ENCODE data around the gene CDH22. TPM values are rescaled to one million over a fixed set of nuclear protein-coding genes. Genes with fewer than 3 reads are reported as not detected.

The CDH22 gene
- total and polyA plus RNA-seq, 2 donors from 2014 or later, result 0.19 to 1.6 TPM

DNA sequence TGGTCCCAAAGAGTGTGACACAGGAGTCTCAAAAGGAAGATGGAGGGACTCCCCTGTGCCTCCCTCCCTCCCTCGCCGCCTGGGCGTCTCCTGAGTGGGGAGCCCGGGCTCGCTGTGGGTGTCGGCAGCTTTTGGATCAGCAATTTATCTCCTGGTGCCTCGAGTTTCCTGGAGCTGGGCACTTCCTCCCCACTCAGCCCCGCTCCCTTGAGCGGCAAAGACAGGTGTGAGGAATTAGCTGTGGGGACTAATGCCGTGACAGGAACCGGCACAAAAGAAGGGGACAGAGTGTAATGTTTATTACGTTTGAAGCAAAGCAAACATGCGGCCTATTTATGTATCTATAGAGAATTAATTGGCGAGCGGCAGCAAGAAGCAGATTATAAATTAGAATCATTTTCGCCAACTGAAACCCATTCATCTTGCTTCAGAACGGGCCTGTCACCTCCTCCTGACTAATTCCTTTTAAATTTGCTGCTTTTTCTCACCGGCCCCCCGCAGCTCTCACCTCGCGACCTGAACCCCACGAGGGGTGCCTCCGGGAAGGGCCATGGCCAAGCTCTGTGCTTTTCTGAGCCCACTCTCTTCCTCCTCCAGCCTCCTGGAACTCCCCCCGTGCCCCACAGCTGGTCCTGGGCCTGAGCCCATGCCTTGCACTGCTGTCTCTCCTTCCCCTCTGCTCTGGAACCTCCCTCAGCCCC lies 8.8 kb upstream of the CDH22 start:
- no peak for TF ChIP-seq CTCF (IDR thresholded peaks at IDR 0.05; ENCODE audit: borderline replicate concordance, extremely low read depth, insufficient read depth)

DNA sequence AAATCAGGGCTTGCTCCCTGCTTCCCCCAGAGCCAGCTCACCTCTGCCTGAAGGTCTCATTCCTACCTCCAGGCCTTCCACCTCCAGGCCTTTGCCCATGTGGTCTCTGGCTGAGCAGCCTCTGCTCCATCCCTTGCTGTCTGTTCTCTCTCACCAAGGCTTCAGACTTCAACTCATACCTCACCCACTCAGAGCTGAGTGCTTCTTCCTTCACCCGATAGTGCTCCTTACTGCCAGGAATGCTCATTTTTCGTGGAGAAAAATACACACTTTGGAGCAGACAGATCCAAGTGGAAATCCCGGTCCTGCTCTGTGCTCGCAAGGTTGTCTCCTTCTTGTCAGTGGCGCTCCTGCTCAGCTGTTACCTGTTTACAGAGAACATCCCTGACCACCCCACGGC lies 7.0 kb upstream of the CDH22 start:
- intact Hi-C loops (cut with DNase I), result no loop called here
- H3K27ac ChIP-seq (ENCODE audit: low read depth in 2 of 2, low read length in 2 of 2), result no peak overlapping the region

More for the DNA sequence above, 8.8 kb upstream of the CDH22 start:
- H3K9me3 ChIP-seq (ENCODE audit: control insufficient read depth in 2 of 3, insufficient read depth in 1 of 3, low read length in 3 of 3), result no peaks in the 10 kb centered on the region
- peaks cover 28% of the 10 kb centered on the region for H3K27me3 ChIP-seq (ENCODE audit: control insufficient read depth, insufficient read depth, low read length)
- no peaks in the 10 kb centered on the region for H3K4me1 ChIP-seq (ENCODE audit: control insufficient read depth in 2 of 3, insufficient read depth in 2 of 3, low read depth in 1 of 3, low read length in 3 of 3)
- H3K4me3 ChIP-seq (ENCODE audit: low read length in 3 of 3), result no peak overlapping the region
- H3K36me3 ChIP-seq (ENCODE audit: control insufficient read depth in 2 of 3, insufficient read depth in 3 of 3, low read length in 3 of 3), result no peaks in the 10 kb centered on the region
- FAIRE-seq, result no peak
- intact Hi-C loops (cut with DNase I), result no loop called here
- no peak overlapping the region for H3K27ac ChIP-seq (ENCODE audit: low read depth in 2 of 2, low read length in 2 of 2)
- no peak overlapping the region for H3K9ac ChIP-seq (ENCODE audit: low read length in 3 of 3)
- no peak for DNase-seq

DNA sequence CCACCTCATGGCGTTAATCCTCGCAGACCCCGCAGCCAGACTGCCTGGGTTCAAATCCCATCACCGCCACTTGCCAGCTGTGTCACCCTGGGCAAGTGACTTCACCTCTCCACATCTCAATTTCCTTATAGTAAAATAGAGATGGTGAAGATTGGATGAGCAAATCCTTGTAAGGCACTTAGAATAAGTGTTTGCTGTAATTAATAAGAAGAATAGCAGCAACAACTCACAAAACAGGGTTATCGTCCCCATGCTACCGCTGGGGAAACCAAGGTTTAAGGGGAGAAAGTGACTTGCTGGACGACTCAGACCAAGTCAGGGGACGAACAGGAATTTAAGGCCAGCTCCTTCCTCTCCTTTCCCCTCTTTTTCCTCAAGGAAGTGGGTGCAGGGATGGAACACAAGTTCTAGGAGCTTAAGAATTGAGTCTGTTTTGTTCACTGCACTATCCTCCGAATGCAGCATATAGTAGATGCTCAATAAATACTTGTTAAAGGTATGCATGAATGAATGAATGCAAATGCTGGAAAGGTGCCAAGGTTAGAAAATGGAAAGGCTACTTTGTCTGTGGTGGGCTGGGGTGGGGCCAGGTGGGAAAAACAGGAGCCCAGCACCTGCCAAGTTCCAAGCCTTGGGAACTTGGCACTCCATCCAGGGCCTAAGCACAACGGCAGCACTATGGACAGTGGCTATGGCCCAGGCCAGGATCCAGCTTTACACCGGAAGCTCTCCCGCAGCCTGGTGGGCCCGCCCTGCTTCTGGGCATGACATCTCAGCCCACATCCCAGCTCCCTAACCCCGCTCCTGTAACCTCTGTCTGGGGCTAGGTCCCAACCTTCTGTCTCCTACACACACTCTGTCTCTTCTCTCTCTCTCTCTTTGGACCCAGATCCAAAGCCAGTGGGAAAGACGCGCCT lies 4.9 kb upstream of the CDH22 start:
- no peak for FAIRE-seq

More for the DNA sequence above, 7.0 kb upstream of the CDH22 start:
- H3K27me3 ChIP-seq (ENCODE audit: control insufficient read depth, insufficient read depth, low read length), result peaks cover 45% of the 10 kb centered on the region
- TF ChIP-seq CTCF (IDR thresholded peaks at IDR 0.05; ENCODE audit: borderline replicate concordance, extremely low read depth, insufficient read depth), result no peak
- no peaks in the 10 kb centered on the region for H3K9me3 ChIP-seq (ENCODE audit: control insufficient read depth in 2 of 3, insufficient read depth in 1 of 3, low read length in 3 of 3)
- DNase-seq (no peak), FAIRE-seq (no peak)
- H3K36me3 ChIP-seq (ENCODE audit: control insufficient read depth in 2 of 3, insufficient read depth in 3 of 3, low read length in 3 of 3), result no peaks in the 10 kb centered on the region
- H3K4me1 ChIP-seq (ENCODE audit: control insufficient read depth in 2 of 3, insufficient read depth in 2 of 3, low read depth in 1 of 3, low read length in 3 of 3), result no peaks in the 10 kb centered on the region
- H3K4me3 ChIP-seq (ENCODE audit: low read length in 3 of 3), result no peak overlapping the region
- H3K9ac ChIP-seq (ENCODE audit: low read length in 3 of 3), result no peak overlapping the region

More for the DNA sequence above, 4.9 kb upstream of the CDH22 start:
- Histone ChIP-seq H3K27ac (ENCODE audit: low read depth in 2 of 2, low read length in 2 of 2) (no peak overlapping the region), H3K4me1 (ENCODE audit: control insufficient read depth in 2 of 3, insufficient read depth in 2 of 3, low read depth in 1 of 3, low read length in 3 of 3) (peaks cover 0 to 2% (median 0%) of the 10 kb centered on the region in 3 donors), H3K4me3 (ENCODE audit: low read length in 3 of 3) (no peak overlapping the region), H3K27me3 (ENCODE audit: control insufficient read depth, insufficient read depth, low read length) (peaks cover 61% of the 10 kb centered on the region), H3K36me3 (ENCODE audit: control insufficient read depth in 2 of 3, insufficient read depth in 3 of 3, low read length in 3 of 3) (no peaks in the 10 kb centered on the region), H3K9me3 (ENCODE audit: control insufficient read depth in 2 of 3, insufficient read depth in 1 of 3, low read length in 3 of 3) (no peaks in the 10 kb centered on the region), H3K9ac (ENCODE audit: low read length in 3 of 3) (no peak overlapping the region)
- DNase-seq, result no peak
- no peak for TF ChIP-seq CTCF (IDR thresholded peaks at IDR 0.05; ENCODE audit: borderline replicate concordance, extremely low read depth, insufficient read depth)
- intact Hi-C loops (cut with DNase I), result no loop called here
